ENCODE measurements around the gene DHPS. TPM values are rescaled to one million over a fixed set of nuclear protein-coding genes. Genes with fewer than 3 reads are reported as not detected.
"Not testable (repeated sequence)": the region's sequence is repeated elsewhere in the genome, so short reads cannot be mapped to it uniquely, and the experiment has no call there.

The DHPS gene
- total and polyA plus RNA-seq, 9 donors, result 55.2 to 73.4 (median 63.4) TPM

GRCh38 chr19:12708641-12709040 is 27.0 kb upstream of the DHPS start:
- 93% methylated on average over 5 of the region's 8 CpGs for WGBS (ENCODE audit: insufficient coverage)
- H3K36me3 ChIP-seq (ENCODE audit: control insufficient read depth, insufficient read depth, low read length), result peaks cover 83% of the 10 kb centered on the region

GRCh38 chr19:12706332-12706718 is 24.6 kb upstream of the DHPS start:
- H3K36me3 ChIP-seq (ENCODE audit: control insufficient read depth, insufficient read depth, low read length), result peaks cover 88% of the 10 kb centered on the region

More at GRCh38 chr19:12708641-12709040, 27.0 kb upstream of the DHPS start:
- no peaks in the 10 kb centered on the region for H3K9me3 ChIP-seq (replicated peaks; ENCODE audit: control insufficient read depth, low read depth, low read length)
- no peak overlapping the region for H3K27ac ChIP-seq (ENCODE audit: low read length)
- no peaks in the 10 kb centered on the region for H3K27me3 ChIP-seq (ENCODE audit: control insufficient read depth, insufficient read depth, low read length)
- no peaks in the 10 kb centered on the region for H3K4me1 ChIP-seq (ENCODE audit: control insufficient read depth, insufficient read depth, low read length)
- H3K4me3 ChIP-seq (ENCODE audit: low read length), result no peak overlapping the region
- no peak for DNase-seq

GRCh38 chr19:12705654-12706331 is 24.1 kb upstream of the DHPS start:
- Histone ChIP-seq H3K4me1 (ENCODE audit: control insufficient read depth, insufficient read depth, low read length) (no peaks in the 10 kb centered on the region), H3K9me3 (replicated peaks; ENCODE audit: control insufficient read depth, low read depth, low read length) (no peaks in the 10 kb centered on the region), H3K27me3 (ENCODE audit: control insufficient read depth, insufficient read depth, low read length) (no peaks in the 10 kb centered on the region), H3K36me3 (ENCODE audit: control insufficient read depth, insufficient read depth, low read length) (peaks cover 88% of the 10 kb centered on the region), H3K27ac (ENCODE audit: low read length) (no peak overlapping the region), H3K4me3 (ENCODE audit: low read length) (no peak overlapping the region)
- WGBS (ENCODE audit: insufficient coverage), result 94% methylated on average over 26 of the region's 29 CpGs
- no peak for DNase-seq

More at GRCh38 chr19:12706332-12706718, 24.6 kb upstream of the DHPS start:
- 90% methylated on average over 10 of the region's 13 CpGs for WGBS (ENCODE audit: insufficient coverage)
- Histone ChIP-seq H3K9me3 (replicated peaks; ENCODE audit: control insufficient read depth, low read depth, low read length) (no peaks in the 10 kb centered on the region), H3K27me3 (ENCODE audit: control insufficient read depth, insufficient read depth, low read length) (no peaks in the 10 kb centered on the region), H3K27ac (ENCODE audit: low read length) (no peak overlapping the region), H3K4me3 (ENCODE audit: low read length) (no peak overlapping the region), H3K4me1 (ENCODE audit: control insufficient read depth, insufficient read depth, low read length) (no peaks in the 10 kb centered on the region)
- no peak for DNase-seq

GRCh38 chr19:12705169-12705568 is 23.5 kb upstream of the DHPS start:
- no peak for DNase-seq
- Histone ChIP-seq H3K27me3 (ENCODE audit: control insufficient read depth, insufficient read depth, low read length) (no peaks in the 10 kb centered on the region), H3K9me3 (replicated peaks; ENCODE audit: control insufficient read depth, low read depth, low read length) (no peaks in the 10 kb centered on the region), H3K36me3 (ENCODE audit: control insufficient read depth, insufficient read depth, low read length) (peaks cover 86% of the 10 kb centered on the region), H3K27ac (ENCODE audit: low read length) (no peak overlapping the region), H3K4me3 (ENCODE audit: low read length) (no peak overlapping the region), H3K4me1 (ENCODE audit: control insufficient read depth, insufficient read depth, low read length) (no peaks in the 10 kb centered on the region)
- WGBS (ENCODE audit: insufficient coverage), result 93% methylated on average over 11 of the region's 13 CpGs

- Histone ChIP-seq H3K4me1 (ENCODE audit: control insufficient read depth, insufficient read depth, low read length) (no peaks in the 10 kb centered on the region), H3K36me3 (ENCODE audit: control insufficient read depth, insufficient read depth, low read length) (peaks cover 87% of the 10 kb centered on the region), H3K4me3 (ENCODE audit: low read length) (no peak overlapping the region), H3K27ac (ENCODE audit: low read length) (no peak overlapping the region), H3K9me3 (replicated peaks; ENCODE audit: control insufficient read depth, low read depth, low read length) (no peaks in the 10 kb centered on the region), H3K27me3 (ENCODE audit: control insufficient read depth, insufficient read depth, low read length) (no peaks in the 10 kb centered on the region)
- 48% methylated on average over 8 of the region's 9 CpGs for WGBS (ENCODE audit: insufficient coverage)
- DNase-seq, result peak; percentile 58
These were observed 21.4 kb upstream of the DHPS start for GRCh38 chr19:12703046-12703445.

- no peak overlapping the region for H3K27ac ChIP-seq (ENCODE audit: low read length)
- H3K27me3 ChIP-seq (ENCODE audit: control insufficient read depth, insufficient read depth, low read length), result no peaks in the 10 kb centered on the region
- H3K4me1 ChIP-seq (ENCODE audit: control insufficient read depth, insufficient read depth, low read length), result peaks cover 5% of the 10 kb centered on the region
- WGBS (ENCODE audit: insufficient coverage), result 89% methylated on average over 33 of the region's 33 CpGs
- peaks cover 76% of the 10 kb centered on the region for H3K36me3 ChIP-seq (ENCODE audit: control insufficient read depth, insufficient read depth, low read length)
- H3K9me3 ChIP-seq (replicated peaks; ENCODE audit: control insufficient read depth, low read depth, low read length), result no peaks in the 10 kb centered on the region
- H3K4me3 ChIP-seq (ENCODE audit: low read length), result no peak overlapping the region
- DNase-seq, result no peak
These were observed 20.1 kb upstream of the DHPS start for GRCh38 chr19:12701596-12702282.

GRCh38 chr19:12698138-12698537 is 16.5 kb upstream of the DHPS start:
- no peaks in the 10 kb centered on the region for H3K9me3 ChIP-seq (replicated peaks; ENCODE audit: control insufficient read depth, low read depth, low read length)
- H3K4me3 ChIP-seq (ENCODE audit: low read length), result no peak overlapping the region
- 93% methylated on average over 3 of the region's 6 CpGs for WGBS (ENCODE audit: insufficient coverage)
- H3K4me1 ChIP-seq (ENCODE audit: control insufficient read depth, insufficient read depth, low read length), result peaks cover 14% of the 10 kb centered on the region
- H3K27me3 ChIP-seq (ENCODE audit: control insufficient read depth, insufficient read depth, low read length), result no peaks in the 10 kb centered on the region
- peaks cover 45% of the 10 kb centered on the region for H3K36me3 ChIP-seq (ENCODE audit: control insufficient read depth, insufficient read depth, low read length)
- no peak for DNase-seq
- H3K27ac ChIP-seq (ENCODE audit: low read length), result no peak overlapping the region

- not testable (repeated sequence) for H3K9me3 ChIP-seq (replicated peaks; ENCODE audit: control insufficient read depth, low read depth, low read length); H3K27ac ChIP-seq (ENCODE audit: low read length); H3K27me3 ChIP-seq (ENCODE audit: control insufficient read depth, insufficient read depth, low read length); DNase-seq; H3K4me3 ChIP-seq (ENCODE audit: low read length)
- Histone ChIP-seq H3K36me3 (ENCODE audit: control insufficient read depth, insufficient read depth, low read length) (peaks cover 38% of the 10 kb centered on the region), H3K4me1 (ENCODE audit: control insufficient read depth, insufficient read depth, low read length) (peaks cover 14% of the 10 kb centered on the region)
- WGBS (ENCODE audit: insufficient coverage), result 94% methylated on average over 20 of the region's 22 CpGs
These were observed 15.7 kb upstream of the DHPS start for GRCh38 chr19:12697425-12697824.

GRCh38 chr19:12696366-12697335 is 15.0 kb upstream of the DHPS start, which contains the start of gene FBXW9:
Gene FBXW9, minus strand, starts transcription at chr19:12696631. Its CDS starts 50 bp downstream, at chr19:12696581.
- H3K27ac ChIP-seq (ENCODE audit: low read length), result peak within 1 kb of the TSS; percentile 95
- H3K27me3 ChIP-seq (ENCODE audit: control insufficient read depth, insufficient read depth, low read length), result no peaks in the 10 kb centered on the region
- H3K4me3 ChIP-seq (ENCODE audit: low read length), result peak within 1 kb of the TSS; percentile 96
- peaks cover 30% of the 10 kb centered on the region for H3K36me3 ChIP-seq (ENCODE audit: control insufficient read depth, insufficient read depth, low read length)
- WGBS (ENCODE audit: insufficient coverage), result under 1% methylated on average over 51 of the region's 59 CpGs
- H3K9me3 ChIP-seq (replicated peaks; ENCODE audit: control insufficient read depth, low read depth, low read length), result no peaks in the 10 kb centered on the region
- peak; percentile 98 for DNase-seq
- H3K4me1 ChIP-seq (ENCODE audit: control insufficient read depth, insufficient read depth, low read length), result peaks cover 14% of the 10 kb centered on the region

GRCh38 chr19:12695997-12696365 is 14.3 kb upstream of the DHPS start:
- Histone ChIP-seq H3K4me3 (ENCODE audit: low read length) (peak overlapping the region; percentile 96), H3K4me1 (ENCODE audit: control insufficient read depth, insufficient read depth, low read length) (peaks cover 14% of the 10 kb centered on the region), H3K27me3 (ENCODE audit: control insufficient read depth, insufficient read depth, low read length) (no peaks in the 10 kb centered on the region), H3K9me3 (replicated peaks; ENCODE audit: control insufficient read depth, low read depth, low read length) (no peaks in the 10 kb centered on the region), H3K36me3 (ENCODE audit: control insufficient read depth, insufficient read depth, low read length) (peaks cover 23% of the 10 kb centered on the region), H3K27ac (ENCODE audit: low read length) (no peak overlapping the region)
- WGBS (ENCODE audit: insufficient coverage), result under 1% methylated on average over 24 of the region's 36 CpGs
- no peak for DNase-seq

Data from muscle of leg (tissue), 11 donors.